Tibial nerve (tissue), 4 donors: ENCODE measurements around the gene SPRR2D.

Source experiments
- EP300 ChIP-seq, 2 donors: sonication (generic); formaldehyde crosslinking; IDR thresholded peaks; one replicate each; pipeline ENCODE4 v1.6.1; 2017; ENCODE audit warnings: antibody characterized with exemption in 2 of 2, mild to moderate bottlenecking in 1 of 2
- POLR2A ChIP-seq, 2 donors: fragments of 450-650 bp; IDR thresholded peaks; one replicate each; pipeline ENCODE4 v1.6.1; 2017; ENCODE audit warnings: antibody characterized with exemption in 2 of 2, mild to moderate bottlenecking in 2 of 2, moderate library complexity in 2 of 2
- TF ChIP-seq, protein P1 (sequence below), 5 experiments: fragments of 200-600 bp in 3 of 5; fragments of 450-650 bp in 2 of 5; sonication (generic) in 3 of 5; IDR thresholded peaks; one replicate each; pipeline ENCODE4 v1.5.1; 2016 to 2019; ENCODE audit warnings: antibody characterized with exemption in 5 of 5, mild to moderate bottlenecking in 3 of 5, moderate library complexity in 2 of 5

GRCh38 chr1:152993186-152993585 lies 47.7 kb downstream of the SPRR2D start:
- TF ChIP-seq, protein P1, sequence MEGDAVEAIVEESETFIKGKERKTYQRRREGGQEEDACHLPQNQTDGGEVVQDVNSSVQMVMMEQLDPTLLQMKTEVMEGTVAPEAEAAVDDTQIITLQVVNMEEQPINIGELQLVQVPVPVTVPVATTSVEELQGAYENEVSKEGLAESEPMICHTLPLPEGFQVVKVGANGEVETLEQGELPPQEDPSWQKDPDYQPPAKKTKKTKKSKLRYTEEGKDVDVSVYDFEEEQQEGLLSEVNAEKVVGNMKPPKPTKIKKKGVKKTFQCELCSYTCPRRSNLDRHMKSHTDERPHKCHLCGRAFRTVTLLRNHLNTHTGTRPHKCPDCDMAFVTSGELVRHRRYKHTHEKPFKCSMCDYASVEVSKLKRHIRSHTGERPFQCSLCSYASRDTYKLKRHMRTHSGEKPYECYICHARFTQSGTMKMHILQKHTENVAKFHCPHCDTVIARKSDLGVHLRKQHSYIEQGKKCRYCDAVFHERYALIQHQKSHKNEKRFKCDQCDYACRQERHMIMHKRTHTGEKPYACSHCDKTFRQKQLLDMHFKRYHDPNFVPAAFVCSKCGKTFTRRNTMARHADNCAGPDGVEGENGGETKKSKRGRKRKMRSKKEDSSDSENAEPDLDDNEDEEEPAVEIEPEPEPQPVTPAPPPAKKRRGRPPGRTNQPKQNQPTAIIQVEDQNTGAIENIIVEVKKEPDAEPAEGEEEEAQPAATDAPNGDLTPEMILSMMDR (IDR thresholded peaks at IDR 0.05): no peak
- TF ChIP-seq EP300 (IDR thresholded peaks at IDR 0.05) (no peak), POLR2A (IDR thresholded peaks at IDR 0.05) (no peak)
